Osteocyte (in vitro differentiated cells): ENCODE data around the gene PRR33. TPM values are rescaled to one million over a fixed set of nuclear protein-coding genes. Genes with fewer than 3 reads are reported as not detected.
A peak's percentile ranks its signal among the peaks of the same experiment; 100 is the strongest.

Experiments
- DNase-seq: peaks from one replicate; pipeline ENCODE4 v3.0.0; 2021; ENCODE audit warnings: mixed read lengths; ENCODE audit not compliant: unreplicated experiment; ENCODE audit errors: extremely low spot score
- H3K27ac Mint-ChIP-seq: one replicate; pipeline ENCODE4 v1.8.0; 2021; ENCODE audit warnings: mild to moderate bottlenecking, mixed read lengths; ENCODE audit not compliant: unreplicated experiment
- H3K27me3 Mint-ChIP-seq: one replicate; pipeline ENCODE4 v1.8.0; 2021; ENCODE audit warnings: mixed read lengths; ENCODE audit not compliant: unreplicated experiment
- H3K36me3 Mint-ChIP-seq: one replicate; pipeline ENCODE4 v1.8.0; 2021; ENCODE audit warnings: mixed read lengths; ENCODE audit not compliant: unreplicated experiment
- H3K4me1 Mint-ChIP-seq: one replicate; pipeline ENCODE4 v1.8.0; 2021; ENCODE audit warnings: mixed read lengths; ENCODE audit not compliant: unreplicated experiment
- H3K4me3 Mint-ChIP-seq: one replicate; pipeline ENCODE4 v1.8.0; 2021; ENCODE audit warnings: mild to moderate bottlenecking, moderate library complexity, mixed read lengths; ENCODE audit not compliant: unreplicated experiment
- H3K9me3 Mint-ChIP-seq: one replicate; pipeline ENCODE4 v1.8.0; 2021; ENCODE audit warnings: mixed read lengths; ENCODE audit not compliant: unreplicated experiment
- total RNA-seq: library from RNA; stranded (reverse); gene quantifications from 2 replicates; pipeline ENCODE4 v1.2.1, GENCODE V29; 2021
- TF ChIP-seq, protein P1 (sequence below): fragments of 200-600 bp; sonication (generic); IDR thresholded peaks from 2 replicates; pipeline ENCODE4 v1.5.0; 2021; ENCODE audit warnings: antibody characterized with exemption, mild to moderate bottlenecking, moderate library complexity

Gene PRR33
- total RNA-seq, 1 donor from 2014 or later: not detected

DNA sequence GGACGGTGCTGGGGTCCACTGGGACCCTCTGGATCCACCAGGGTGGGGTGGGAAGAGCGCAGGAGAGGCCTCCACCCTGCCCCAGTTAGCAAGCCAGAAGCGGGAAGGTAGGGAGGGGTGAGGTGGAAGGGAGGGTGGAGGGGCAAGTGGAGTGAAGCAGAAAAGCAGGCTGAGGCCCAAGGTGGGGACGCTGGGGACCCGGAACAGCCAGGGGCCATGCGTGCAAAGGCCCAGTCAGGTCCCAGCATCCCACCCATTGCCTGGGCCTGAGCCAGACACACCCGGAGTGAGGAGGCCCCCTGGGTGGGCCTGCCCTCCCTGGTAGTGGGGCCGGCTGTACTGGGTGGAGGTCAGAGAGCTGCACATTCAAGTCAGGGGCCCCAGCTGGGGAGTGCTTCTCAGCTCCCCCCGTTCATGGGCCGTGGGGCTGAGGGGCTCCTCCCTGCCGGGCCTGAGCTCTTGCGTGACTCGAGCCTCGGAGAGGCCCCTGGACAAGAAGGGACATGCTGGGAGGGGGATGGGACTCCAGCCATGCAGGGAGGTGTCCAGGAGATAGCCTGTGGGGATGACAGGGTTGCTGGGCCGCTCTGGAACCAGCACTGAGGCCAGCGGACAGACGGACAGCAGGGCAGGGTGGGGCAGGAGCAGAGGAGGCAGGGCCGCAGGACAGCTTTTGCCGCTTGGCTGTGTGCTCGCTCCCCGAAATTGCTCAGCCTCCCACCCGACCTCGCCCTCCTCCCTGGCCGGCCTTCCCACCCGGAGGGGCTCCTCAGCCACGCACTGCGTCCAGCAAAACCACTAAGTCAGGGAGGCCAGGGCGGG lies 35.5 kb upstream of the PRR33 start:
- no peaks in the 10 kb centered on the region for H3K36me3 Mint-ChIP-seq
- peak; percentile 84 for DNase-seq
- H3K4me1 Mint-ChIP-seq: peaks cover 27% of the 10 kb centered on the region
- H3K9me3 Mint-ChIP-seq: no peaks in the 10 kb centered on the region
- H3K27ac Mint-ChIP-seq: no peak overlapping the region
- H3K27me3 Mint-ChIP-seq: no peaks in the 10 kb centered on the region
- TF ChIP-seq, protein P1, sequence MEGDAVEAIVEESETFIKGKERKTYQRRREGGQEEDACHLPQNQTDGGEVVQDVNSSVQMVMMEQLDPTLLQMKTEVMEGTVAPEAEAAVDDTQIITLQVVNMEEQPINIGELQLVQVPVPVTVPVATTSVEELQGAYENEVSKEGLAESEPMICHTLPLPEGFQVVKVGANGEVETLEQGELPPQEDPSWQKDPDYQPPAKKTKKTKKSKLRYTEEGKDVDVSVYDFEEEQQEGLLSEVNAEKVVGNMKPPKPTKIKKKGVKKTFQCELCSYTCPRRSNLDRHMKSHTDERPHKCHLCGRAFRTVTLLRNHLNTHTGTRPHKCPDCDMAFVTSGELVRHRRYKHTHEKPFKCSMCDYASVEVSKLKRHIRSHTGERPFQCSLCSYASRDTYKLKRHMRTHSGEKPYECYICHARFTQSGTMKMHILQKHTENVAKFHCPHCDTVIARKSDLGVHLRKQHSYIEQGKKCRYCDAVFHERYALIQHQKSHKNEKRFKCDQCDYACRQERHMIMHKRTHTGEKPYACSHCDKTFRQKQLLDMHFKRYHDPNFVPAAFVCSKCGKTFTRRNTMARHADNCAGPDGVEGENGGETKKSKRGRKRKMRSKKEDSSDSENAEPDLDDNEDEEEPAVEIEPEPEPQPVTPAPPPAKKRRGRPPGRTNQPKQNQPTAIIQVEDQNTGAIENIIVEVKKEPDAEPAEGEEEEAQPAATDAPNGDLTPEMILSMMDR: no peak
- no peak overlapping the region for H3K4me3 Mint-ChIP-seq

DNA sequence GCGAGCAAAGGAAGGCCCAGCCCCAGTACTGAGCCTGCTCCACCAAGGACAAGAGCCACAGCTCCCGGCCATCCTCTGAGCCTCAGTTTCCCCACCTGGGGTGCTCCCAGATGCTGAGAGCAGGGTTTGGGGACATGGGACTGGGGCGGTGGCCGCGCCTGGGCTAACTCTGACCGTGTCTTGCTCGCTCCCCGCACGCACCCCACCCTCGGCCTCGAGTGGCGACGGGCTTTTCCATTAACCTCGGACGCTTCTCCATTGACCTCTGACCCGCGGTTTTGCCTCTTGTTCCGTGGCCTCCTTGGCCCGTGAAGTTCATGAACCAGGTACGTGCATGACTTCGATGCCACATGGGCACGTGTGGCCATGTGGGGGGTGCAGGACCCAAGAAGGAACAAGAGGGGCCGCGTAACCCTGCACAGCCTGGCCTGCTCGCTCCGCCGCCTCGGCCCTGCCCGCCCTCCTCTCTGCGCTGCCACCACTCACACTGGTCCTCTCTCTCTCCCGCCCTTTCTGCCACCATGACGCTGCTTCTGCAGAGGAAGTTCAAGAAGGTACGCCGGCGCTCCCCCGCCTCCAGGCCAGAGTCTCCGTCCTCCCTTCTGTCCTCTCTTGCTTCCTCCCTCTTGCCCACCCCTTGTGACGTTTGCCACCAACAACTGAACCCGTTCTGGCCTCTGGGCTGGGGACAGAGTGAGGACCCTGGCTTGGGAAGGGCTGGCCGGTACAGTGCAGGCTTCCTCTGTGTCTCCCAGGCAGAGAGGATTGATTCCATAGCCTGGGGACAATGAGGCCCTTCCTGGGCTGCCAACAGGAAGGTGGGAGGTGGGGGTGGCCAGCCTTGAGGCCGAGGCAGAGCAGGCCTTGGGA lies 34.7 kb upstream of the PRR33 start:
- H3K27me3 Mint-ChIP-seq: no peaks in the 10 kb centered on the region
- H3K36me3 Mint-ChIP-seq: no peaks in the 10 kb centered on the region
- H3K27ac Mint-ChIP-seq: no peak overlapping the region
- no peaks in the 10 kb centered on the region for H3K9me3 Mint-ChIP-seq
- H3K4me1 Mint-ChIP-seq: peaks cover 23% of the 10 kb centered on the region
- DNase-seq: no peak
- TF ChIP-seq, protein P1: no peak
- no peak overlapping the region for H3K4me3 Mint-ChIP-seq

- Mint-ChIP-seq H3K4me3 (no peak overlapping the region), H3K27me3 (no peaks in the 10 kb centered on the region), H3K9me3 (no peaks in the 10 kb centered on the region), H3K36me3 (no peaks in the 10 kb centered on the region), H3K4me1 (peaks cover 19% of the 10 kb centered on the region), H3K27ac (no peak overlapping the region)
- TF ChIP-seq, protein P1: no peak
- no peak for DNase-seq
Observed at GRCh38 chr11:1925373-1926155, 33.9 kb upstream of the PRR33 start.

DNA sequence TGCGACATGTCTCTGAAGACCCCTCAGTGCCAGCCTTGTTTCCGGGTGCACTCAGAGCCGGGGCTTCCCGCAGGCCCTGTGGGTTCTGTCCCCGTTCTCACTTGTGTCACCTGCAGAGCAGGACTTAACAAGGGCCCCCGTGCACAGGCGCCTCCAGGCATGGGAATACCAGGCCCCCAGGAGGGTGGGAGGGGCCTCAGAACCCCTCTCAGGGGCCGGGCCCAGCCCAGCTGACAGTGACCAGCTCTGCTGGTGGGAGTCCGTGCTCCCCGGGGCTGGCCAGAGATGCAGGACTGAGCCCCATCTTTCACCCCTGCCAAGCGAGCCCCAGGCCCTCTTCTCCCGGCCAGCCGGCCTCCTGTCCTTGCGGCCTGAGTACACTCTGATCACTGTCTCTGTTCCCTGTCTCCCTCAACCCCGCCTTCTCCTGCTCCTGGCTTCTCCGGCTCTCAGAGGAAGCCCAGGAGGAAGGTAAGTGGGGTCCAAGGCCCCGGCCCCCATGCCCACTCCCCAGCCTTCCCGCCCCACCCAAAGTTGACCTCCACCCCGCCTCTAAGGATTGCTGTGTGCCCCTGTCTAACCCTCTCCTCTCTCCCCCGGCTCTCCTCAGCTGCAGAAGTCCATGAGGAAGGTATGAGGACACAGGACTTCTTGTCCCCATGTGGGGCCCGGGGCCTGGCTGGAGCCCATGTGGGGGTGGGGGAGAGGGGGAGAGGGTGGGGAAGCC lies 33.1 kb upstream of the PRR33 start:
- Mint-ChIP-seq H3K27ac (no peak overlapping the region), H3K9me3 (no peaks in the 10 kb centered on the region), H3K4me3 (no peak overlapping the region), H3K36me3 (no peaks in the 10 kb centered on the region), H3K4me1 (peaks cover 19% of the 10 kb centered on the region), H3K27me3 (no peaks in the 10 kb centered on the region)
- TF ChIP-seq, protein P1: no peak
- no peak for DNase-seq
